ENCODE results near the gene CLEC3B.

CLEC3B gene

GRCh38 chr3:45003859-45004258, 22.2 kb upstream of the CLEC3B start:
- DNase-seq, result no peak

- DNase-seq, result no peak
These were observed 19.0 kb upstream of the CLEC3B start for GRCh38 chr3:45007091-45007490.

GRCh38 chr3:45008117-45008516, 18.0 kb upstream of the CLEC3B start:
- no peak for DNase-seq

- DNase-seq, result no peak
These were observed 16.2 kb upstream of the CLEC3B start for GRCh38 chr3:45009868-45010267.

- DNase-seq, result no peak
These were observed 15.2 kb upstream of the CLEC3B start for GRCh38 chr3:45010811-45011333.

- no peak for DNase-seq
These were observed 14.2 kb upstream of the CLEC3B start for GRCh38 chr3:45011756-45012508.

- DNase-seq, result no peak
These were observed 13.5 kb upstream of the CLEC3B start for GRCh38 chr3:45012577-45012976.

GRCh38 chr3:45016916-45017315, 9.2 kb upstream of the CLEC3B start:
- no peak for DNase-seq

GRCh38 chr3:45017821-45018220, 8.3 kb upstream of the CLEC3B start:
- no peak for DNase-seq

GRCh38 chr3:45020534-45020933, 5.6 kb upstream of the CLEC3B start:
- DNase-seq, result peak in 1 of 2 donors; percentile 17

- no peak for DNase-seq
These were observed 4.4 kb upstream of the CLEC3B start for GRCh38 chr3:45021524-45022297.

GRCh38 chr3:45023675-45024074, 2.4 kb upstream of the CLEC3B start:
- DNase-seq, result no peak

- DNase-seq, result no peak
These were observed 1.4 kb upstream of the CLEC3B start for GRCh38 chr3:45024542-45025255.

GRCh38 chr3:45026957-45027356, 854 bp downstream of the CLEC3B start:
- no peak for DNase-seq

- no peak for DNase-seq
These were observed 1.3 kb downstream of the CLEC3B start for GRCh38 chr3:45027441-45027840.

- no peak for DNase-seq
These were observed 3.1 kb downstream of the CLEC3B start for GRCh38 chr3:45029216-45029615.

GRCh38 chr3:45029661-45030060, 3.6 kb downstream of the CLEC3B start:
- DNase-seq, result no peak

- DNase-seq, result no peak
These were observed 5.4 kb downstream of the CLEC3B start for GRCh38 chr3:45031531-45031930.

- DNase-seq, result no peak
These were observed 6.0 kb downstream of the CLEC3B start for GRCh38 chr3:45032113-45032512.

- no peak for DNase-seq
These were observed 7.7 kb downstream of the CLEC3B start for GRCh38 chr3:45033791-45034190.

- DNase-seq, result peak in 1 of 2 donors; percentile 53
These were observed 8.6 kb downstream of the CLEC3B start for GRCh38 chr3:45034612-45035252.

GRCh38 chr3:45035441-45036301, 9.6 kb downstream of the CLEC3B start:
- DNase-seq, result no peak

Data from CD4-positive, alpha-beta T cell treated with Interleukin-1 beta for 1 hour (primary cell).